Inflammatory macrophage treated with lipopolysaccharide for 4 hours (primary cell): ENCODE results near the gene SMU1.

ENCODE experiments used
- DNase-seq: peaks from one replicate; pipeline ENCODE4 v3.0.0-alpha.2; 2020

The SMU1 gene

DNA sequence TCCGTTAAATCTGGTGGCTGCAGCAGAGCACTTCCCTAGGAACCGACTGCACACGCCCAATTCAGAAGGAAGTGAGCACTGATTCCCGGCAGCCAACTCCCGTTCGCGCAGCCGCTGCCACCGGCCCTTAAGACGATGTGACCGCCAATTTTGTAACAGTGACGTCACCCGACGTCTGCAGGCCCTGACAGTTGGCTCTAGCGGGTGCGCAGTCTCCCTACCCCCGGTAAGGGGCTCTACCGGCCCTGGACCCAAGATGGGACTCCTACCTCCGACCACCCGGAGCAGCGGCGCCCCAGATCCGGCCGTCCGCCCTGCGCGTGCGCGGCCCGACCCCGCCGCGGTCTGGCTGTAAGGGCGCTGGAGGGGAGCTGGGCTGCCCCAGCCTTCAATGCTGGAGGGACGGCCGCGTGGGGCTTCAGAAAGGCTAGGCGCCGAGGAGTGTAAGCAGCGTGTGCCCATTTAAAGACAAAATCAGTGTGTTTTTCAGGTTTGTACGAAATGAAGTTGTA, 32.3 kb downstream of the SMU1 start:
- peak; percentile 98 for DNase-seq

DNA sequence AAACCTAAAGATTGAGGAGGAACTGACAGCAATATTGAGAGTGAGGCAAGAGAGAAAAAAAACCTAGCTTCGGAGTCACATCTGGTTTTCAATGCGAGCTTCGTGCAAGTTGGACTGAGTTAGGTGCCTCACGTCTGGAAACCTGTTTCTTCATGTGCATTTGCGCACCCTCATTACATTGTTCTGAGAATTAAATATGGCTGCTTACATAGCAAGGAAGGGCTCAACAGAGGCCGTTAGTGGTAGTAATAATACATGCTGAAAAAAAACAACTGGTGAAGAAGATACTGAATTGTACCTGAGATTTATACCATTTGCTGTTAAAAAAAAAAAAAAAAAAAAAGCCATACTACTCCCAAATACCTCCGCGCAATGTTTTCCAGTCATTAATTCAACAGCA, 32.8 kb downstream of the SMU1 start:
- DNase-seq: no peak

DNA sequence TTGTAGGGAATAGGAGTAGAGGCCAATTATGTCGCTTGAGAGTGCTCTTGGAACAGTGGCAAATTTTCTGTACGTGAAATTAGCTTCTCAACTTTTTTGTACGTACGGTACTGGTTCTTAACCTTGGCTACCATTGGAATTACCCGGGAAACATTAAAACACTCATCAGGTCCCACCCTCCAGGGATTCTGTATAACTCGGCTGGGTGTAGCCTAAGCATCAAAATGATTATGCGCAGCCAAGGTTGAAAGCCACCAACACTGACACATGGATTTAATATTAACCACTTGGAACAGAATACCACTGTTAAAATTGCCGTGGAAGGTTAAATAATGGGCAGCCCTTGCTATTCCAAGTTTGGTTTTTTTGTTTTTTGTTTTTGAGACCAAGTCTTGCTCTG, 34.0 kb downstream of the SMU1 start:
- no peak for DNase-seq

- peak; percentile 87 for DNase-seq
Observed at GRCh38 chr9:33041432-33042188, 34.9 kb downstream of the SMU1 start.

- DNase-seq: no peak
Observed at GRCh38 chr9:33040792-33041431, 35.6 kb downstream of the SMU1 start.

GRCh38 chr9:33032865-33033264, 43.6 kb downstream of the SMU1 start:
- DNase-seq: no peak

DNA sequence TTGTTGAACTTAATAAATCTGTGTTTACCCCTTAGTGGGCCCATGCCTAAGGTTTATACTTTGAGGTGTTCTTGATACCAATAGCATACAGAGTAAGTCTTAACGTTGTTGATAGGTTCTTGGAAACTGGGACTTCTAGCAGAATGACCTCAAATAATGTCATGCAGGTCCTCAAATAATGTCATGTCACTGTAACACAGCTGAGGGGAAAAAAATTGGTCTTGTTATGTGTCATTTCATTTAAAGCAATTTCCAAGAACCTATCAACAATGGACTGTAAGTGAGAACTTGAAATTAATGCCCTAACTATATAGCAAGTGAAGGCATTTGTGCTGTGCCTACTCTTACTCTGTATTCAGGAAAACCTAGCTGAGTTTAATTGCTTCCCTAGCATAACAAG, 44.2 kb downstream of the SMU1 start:
- DNase-seq: no peak

DNA sequence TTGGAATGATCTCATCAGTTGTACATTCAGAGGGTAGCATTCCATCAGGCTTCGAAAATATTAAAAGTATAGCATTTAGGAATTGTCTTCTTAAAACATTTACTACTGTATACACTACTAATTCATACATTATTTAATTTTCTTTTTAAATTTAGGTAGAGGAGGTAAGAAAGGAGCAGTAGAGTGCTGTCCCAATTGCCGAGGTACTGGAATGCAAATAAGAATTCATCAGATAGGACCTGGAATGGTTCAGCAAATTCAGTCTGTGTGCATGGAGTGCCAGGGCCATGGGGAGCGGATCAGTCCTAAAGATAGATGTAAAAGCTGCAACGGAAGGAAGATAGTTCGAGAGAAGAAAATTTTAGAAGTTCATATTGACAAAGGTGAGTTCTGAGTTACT, 46.2 kb downstream of the SMU1 start:
- no peak for DNase-seq

GRCh38 chr9:33029231-33029786, 47.2 kb downstream of the SMU1 start:
- DNase-seq: peak; percentile 95

GRCh38 chr9:33025572-33026342, 50.7 kb downstream of the SMU1 start:
- DNase-seq: peak; percentile 71

DNA sequence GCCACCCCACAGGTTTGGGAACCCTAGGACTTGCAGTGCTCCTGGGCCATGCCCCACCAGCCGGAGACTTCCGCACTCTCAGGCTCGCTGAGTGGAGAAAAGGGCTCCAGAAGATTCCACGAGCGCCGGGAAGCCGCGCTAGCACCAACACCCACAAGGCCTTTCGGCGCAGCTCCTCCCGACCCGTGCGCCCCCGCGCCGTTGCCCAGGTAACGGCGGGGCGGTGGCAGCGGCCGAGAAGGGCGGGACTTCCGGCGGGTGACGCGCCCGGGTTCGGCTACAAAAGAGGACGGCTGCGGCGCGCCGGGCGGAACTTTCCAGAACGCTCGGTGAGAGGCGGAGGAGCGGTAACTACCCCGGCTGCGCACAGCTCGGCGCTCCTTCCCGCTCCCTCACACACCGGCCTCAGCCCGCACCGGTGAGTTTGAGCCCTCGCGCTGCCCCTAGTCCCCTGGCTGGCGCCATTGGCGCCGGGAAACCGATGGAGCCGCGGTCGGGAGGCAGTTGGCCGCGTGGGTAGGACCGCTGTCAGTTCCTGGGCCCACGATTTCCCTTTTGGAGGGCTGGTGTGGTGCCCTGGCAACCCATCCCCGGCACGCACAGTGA, 51.4 kb downstream of the SMU1 start, which contains the start of gene DNAJA1:
Gene DNAJA1, plus strand, starts transcription at position 308 of the 606 bp plus-strand sequence. CDS start 1,212 bp downstream, outside the sequence.
- DNase-seq: peak; percentile 97

GRCh38 chr9:33024126-33024965, 52.1 kb downstream of the SMU1 start:
- no peak for DNase-seq

DNA sequence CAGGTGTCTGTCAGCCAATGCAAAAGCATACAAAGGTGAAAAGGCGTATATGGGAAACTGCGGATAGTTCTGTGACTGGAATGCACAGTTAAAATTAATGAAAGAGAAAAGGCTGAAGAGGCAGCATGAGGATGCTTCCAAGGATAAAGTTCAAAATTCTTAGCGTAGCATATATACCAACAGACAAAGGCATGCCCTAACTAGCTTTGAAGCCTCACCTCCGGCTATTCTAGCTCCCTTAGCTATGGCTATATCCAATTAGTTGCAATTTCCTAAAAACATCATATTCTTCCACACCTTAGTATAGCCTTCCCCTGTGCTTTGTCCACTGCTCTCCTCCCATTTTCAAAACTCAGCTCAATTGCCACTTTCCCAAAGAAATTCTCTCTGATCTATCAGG, 52.8 kb downstream of the SMU1 start:
- no peak for DNase-seq

DNA sequence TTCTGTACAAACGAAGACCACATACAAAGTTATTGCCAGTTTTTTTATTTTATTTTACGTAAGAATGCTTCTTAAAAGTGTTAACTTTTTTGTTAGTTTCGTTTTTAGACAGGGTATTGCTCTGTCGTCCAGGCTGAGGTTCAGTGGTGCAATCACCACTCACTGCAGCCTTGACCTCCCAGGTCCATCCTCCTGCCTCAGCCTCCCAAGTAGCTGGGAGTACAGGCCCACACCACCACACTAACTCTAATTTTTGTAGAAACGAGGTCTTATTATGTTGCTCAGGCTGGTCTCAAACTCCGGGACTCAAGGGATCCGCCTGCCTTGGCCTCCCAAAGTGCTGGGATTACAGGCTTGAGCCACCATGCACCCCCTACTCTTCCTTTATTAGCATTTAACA, 53.7 kb downstream of the SMU1 start:
- DNase-seq: peak; percentile 21

GRCh38 chr9:33022303-33022702, 54.2 kb downstream of the SMU1 start:
- no peak for DNase-seq

DNA sequence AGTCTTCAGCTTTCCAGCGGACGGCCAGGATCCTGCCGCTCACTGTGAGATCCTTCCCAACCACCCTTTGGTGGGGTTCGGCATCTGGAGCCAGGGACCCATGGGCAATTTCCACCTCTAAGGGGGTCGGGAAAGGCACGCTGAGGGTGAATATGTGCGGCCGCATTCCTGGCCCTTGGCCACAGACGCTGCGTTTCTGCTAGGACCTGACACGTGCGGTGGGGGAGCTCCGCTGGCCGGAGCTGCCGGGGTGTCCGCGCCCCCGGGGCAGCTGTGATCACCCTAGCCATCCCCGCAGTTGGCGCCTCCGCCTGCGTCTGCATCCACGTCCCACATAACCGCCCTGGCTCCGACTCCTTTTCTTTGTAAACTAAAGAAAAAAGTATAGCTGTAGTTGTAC, 56.7 kb downstream of the SMU1 start:
- DNase-seq: no peak

DNA sequence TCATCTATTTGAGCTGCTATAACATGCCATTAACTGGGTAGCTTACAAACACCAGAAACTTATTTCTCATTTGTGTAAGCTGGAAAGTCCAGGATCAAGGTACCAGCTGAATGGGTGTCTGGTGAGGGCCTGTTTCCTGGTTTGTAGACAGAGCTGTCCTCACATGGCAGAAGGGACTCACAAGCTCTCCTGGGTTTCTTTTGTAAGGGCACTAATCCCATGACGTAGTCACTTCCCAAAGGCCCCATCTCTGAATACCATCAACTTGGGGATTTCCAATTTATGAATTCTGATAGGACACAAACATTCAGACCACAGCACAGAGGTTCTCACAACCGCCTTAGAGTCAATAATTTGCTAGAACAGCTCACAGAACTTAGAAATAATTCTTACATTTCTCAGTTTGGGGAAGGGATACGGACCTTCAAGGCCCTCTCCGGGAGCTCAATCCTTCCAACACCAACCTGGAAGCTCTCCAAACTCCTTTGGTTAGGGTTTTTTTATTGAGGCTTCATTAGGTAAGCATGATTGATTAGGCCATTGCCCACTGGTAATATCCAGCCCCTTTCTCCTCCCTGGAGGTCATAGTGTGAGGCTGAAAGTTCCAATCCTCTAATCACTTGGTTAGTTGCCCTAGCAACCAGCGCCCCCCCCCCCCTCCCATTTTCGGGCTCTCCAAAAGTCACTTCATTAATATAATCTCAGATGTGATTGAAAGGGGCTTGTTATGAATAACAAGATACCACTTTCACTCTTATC, 59.0 kb downstream of the SMU1 start:
- DNase-seq: peak; percentile 18

- no peak for DNase-seq
Observed at GRCh38 chr9:33014665-33015014, 61.8 kb downstream of the SMU1 start.

DNA sequence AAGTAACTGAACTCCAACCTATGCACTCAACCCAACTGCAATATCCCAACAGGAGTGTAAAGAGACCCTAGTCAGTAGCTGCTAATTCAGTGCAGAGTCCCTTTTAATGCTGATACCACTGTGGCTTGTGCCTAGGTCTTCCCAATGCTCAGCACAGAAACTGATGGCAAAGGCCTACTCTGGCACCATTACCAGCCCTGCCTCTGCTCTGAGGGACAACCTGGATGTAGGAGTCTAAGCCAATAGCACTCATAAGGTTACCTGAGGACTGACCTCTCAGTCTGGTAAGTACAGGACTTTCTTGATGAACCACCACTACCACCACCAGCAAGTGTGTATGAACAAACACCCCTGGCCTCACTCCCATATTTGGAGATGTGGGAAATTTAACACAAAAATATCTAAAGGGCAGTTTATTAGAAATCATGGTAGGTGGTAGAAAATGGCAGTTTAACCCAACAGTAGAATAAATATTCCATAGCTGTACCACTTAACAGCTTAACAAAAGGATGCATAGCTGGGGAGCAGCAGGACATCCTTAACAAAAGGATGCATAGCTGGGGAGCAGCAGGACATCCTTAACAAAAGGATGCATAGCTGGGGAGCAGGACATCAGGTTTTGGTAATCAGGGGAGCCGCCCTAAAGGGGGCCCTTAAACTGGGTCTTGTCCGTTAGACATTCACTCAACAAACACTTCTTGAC, 62.4 kb downstream of the SMU1 start:
- no peak for DNase-seq

- DNase-seq: peak; percentile 64
Observed at GRCh38 chr9:33012328-33013069, 64.0 kb downstream of the SMU1 start.
